Measurements from ENCODE around the gene SORCS2.

DNA sequence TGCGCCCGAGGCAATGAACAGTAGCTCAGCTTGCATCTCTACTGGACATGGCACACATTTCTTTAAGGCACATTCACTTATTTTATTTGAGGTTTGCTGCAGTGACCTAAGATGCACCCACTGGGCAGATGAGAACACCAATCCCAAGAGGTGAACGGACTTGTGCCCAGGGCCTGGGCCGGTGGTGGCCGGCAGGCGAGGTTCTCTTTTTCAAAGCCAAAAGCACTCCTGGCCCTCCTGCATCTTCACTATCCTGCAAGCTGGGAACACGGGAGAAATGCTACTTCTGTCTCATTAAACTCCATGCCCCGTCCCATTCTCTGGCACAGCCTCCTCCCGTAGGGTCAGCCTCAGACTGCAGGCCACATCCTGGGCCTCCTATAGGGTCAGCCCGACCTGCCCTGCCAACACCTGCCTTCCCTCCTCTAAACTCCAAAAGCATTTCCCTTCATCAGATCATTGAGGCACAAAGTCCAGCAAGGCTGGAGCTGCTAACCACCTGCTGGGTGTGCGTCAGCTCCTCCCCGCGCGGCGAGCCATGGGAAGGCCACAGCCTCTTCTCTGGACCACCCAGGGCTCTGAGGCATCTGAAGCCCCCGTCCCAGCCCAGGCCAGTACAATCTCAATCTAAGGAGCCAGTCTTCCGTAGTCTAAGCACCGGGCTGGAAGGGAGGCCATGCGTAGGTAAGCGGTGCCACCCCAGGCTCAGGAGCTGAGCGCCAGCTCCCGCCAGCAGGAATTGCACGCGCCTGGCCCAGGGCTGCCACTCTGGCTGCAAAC is 581.3 kb downstream of the SORCS2 start:
- TF ChIP-seq CTCF (IDR thresholded peaks at IDR 0.05; ENCODE audit: insufficient read depth, low read depth, low read length) (no peak), EZH2 (IDR thresholded peaks at IDR 0.05; ENCODE audit: insufficient read depth, low read length) (no peak)

All from astrocyte (in vitro differentiated cells and primary cell).